Measurements from ENCODE around the gene PDLIM1.

Gene PDLIM1

DNA sequence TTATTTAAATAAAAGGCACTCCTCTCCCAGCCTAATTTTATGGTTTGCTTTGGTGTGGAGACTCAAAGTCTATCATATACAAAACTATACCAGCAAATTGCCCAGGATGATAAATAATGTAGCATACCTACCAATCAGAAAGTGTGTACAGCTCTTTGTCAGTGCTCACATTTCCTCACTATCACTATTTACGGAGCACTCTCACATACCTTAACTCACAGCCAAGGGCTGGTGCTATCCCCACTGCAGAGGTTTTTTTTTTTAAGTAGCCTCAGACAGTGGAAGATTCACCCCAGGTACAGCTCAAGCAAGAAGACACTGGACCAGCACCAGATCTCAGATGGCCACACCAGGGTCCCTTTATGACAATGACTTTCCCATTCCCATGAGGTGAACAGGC lies 2.5 kb downstream of the PDLIM1 start:
- no peak for DNase-seq

GRCh38 chr10:95287281-95287680 lies 3.5 kb downstream of the PDLIM1 start:
- DNase-seq = no peak

GRCh38 chr10:95286707-95287106 lies 4.1 kb downstream of the PDLIM1 start:
- no peak for DNase-seq

DNA sequence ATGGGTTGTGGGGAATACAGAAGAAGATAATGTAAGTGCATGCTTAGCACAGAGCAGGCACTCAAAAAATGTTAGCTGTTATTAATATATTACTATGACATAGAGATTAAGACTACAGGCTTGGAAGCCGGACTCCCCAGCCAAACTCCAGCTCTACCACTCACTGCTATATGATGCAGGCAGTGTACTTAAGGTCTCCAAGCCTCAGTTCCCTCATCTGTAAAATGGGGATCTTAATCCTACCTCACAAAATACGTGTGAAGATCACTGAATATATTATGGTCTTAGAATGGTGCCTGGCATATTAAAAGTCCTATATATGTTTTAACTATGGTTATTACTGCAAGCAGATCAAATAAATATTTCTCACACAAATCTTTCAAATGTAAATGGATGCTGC lies 5.2 kb downstream of the PDLIM1 start:
- DNase-seq = no peak

GRCh38 chr10:95284807-95285206 lies 6.0 kb downstream of the PDLIM1 start:
- no peak for DNase-seq

GRCh38 chr10:95282107-95282506 lies 8.7 kb downstream of the PDLIM1 start:
- no peak for DNase-seq

GRCh38 chr10:95281206-95281605 lies 9.6 kb downstream of the PDLIM1 start:
- DNase-seq = no peak

- DNase-seq = no peak
These were observed 10.2 kb downstream of the PDLIM1 start for GRCh38 chr10:95280637-95281036.

DNA sequence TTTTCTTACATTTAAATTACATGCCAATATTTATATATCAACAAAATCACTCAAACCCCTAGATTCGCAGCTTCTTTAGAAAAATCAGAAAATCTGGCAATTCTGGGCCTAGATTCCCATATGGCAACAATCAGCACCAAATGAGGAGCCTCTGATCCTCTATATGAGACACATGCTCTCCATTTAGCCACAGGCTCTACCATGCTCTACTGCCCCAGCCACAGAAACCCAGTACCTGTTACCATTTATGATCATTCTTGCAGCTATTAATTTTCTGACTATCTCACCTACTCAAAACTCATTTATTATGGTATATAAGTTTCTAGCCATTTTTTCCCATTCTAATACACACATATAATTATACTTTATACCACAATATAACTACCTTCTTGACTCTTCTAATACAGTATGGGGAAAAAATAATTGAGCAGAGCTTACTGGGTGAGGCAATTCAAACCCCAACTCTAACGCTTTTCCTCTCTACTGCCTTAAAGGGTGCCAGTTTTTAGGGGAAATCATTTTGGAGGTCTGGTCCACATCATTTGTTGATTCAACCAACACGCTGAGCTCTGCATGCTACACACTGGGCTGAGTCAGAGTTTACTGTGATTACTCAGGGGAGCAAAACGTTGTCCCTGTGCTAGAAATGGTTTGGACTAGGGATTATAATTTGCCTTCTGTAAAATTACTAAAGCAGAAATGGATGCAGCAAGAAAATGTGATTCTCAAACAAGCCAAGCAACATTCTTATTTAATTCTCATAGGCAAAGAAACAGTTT lies 11.6 kb downstream of the PDLIM1 start:
- DNase-seq = no peak

GRCh38 chr10:95278061-95278988 lies 12.5 kb downstream of the PDLIM1 start:
- DNase-seq = no peak

- DNase-seq = no peak
These were observed 13.2 kb downstream of the PDLIM1 start for GRCh38 chr10:95277614-95278013.

DNA sequence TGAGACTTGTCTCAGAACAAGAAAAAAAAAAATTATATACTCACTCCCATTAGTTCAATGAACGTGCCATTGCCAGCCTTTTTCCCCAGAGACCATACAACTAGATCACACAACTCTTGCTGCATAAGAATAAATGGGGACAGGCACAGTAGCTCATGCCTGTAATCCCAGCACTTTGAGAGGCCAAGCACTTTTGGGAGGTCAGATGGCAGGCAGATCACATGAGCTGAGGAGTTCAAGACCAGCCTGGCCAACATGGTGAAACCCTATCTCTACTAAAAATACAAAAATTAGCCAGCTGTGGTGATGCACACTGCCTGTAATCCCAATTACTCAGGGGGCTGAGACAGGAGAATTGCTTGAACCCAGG lies 13.6 kb downstream of the PDLIM1 start:
- DNase-seq = no peak

DNA sequence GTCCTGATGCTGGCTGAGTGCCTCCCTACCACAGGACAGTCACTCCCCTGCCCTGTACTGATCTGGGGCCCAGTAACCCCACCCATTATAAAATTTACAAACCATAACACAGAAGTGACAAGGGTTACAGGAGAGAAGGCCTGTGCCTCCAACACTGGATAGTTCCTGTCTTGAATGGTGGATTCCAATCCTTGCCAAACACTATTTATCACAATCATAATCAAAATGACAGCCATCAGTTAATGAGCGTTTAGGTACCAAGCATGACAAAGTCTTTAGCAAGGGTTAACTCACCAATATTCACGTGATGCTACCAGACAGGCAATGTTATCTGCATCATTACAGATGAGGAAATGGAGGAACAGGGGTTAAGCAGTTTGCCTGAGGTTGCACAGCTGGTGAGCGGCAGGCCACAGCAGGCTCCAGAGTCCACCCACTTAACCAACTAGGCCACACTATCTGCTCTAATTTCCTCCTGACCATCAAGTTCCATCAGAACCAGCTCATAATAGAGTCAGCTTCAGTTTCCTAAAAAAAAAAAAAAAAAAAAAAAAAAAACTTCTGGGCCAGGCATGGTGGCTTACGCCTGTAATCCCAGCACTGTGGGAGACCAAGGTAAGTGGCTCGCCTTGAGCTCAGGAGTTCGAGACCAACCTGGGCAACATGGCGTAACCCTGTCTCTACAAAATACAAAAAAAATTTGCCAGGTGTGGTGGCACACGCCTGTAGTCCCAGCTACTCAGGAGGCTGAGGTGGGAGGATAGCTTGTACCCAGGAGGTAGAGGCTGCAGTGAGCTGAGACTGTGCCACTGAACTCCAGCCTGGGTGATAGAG lies 14.2 kb downstream of the PDLIM1 start:
- no peak for DNase-seq

DNA sequence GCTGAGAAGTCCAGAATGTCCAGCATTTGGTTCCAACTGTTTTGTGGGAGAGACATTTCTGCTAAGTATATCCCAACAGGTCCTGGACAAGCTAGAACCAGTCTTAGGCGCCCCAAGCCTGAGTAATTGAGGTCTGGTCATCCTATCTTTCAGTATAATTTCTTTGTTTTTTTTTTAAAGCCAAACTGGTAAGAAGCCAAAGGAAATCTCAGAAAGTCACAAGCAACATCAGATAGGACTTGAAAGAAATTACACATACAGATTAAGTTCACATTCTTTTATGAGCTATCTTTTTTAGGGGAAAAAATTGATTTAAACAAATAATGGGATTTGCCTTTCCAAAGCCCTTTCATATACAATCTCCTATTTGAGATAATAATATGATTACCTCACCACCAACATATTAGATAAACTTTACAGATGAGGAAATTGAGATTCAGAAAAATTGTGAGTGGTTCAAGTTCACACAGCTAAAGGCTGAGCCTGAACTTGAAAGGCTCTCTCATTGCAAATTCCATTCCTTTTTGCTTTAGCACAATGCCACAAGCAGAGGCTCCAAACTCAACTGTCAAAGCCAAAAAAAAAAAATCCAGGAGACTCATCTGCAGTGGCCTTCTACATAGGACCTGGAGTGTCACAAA lies 15.0 kb downstream of the PDLIM1 start:
- no peak for DNase-seq

DNA sequence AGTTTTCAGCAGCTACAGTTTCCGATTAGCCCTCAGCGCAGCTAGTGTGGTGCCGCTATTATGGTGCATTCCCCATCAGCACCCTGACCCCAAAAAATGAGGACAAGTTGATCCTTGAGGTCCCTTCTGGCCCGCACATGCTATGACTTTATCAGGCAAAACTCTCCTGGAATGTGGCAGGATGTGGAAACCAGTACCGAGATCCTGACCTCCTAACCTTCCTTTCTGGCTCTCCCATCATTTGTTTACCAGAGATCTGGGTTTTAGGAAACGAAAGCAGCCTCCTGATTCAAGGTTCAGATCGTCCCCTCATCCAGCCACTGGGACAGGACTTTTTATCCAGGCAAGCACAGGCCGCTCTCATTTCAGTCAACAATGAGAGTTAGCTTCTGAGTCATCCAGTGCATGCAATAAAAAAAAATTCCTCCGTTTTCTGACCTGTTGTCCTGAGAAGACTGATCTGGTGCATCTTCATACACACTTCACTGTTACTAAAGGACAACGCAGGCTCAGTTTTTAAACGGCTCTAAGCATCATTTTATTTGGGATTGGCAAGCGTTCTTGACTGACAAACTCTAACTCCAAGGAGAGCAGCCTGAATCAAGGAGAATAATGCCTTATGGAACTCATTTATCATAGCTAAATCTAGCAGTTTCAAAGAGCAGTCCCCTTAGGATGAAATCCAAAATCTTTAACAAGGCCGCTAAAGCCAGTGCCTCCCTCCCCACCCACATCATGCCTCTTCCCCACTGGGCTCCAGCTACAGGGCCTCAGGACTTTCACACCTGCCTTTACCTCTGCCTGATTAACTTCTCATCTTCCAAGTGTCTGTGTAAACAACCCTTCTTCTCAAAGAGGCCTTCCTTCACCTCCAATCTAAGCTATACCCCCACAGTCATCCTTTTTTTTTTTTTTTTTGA lies 17.1 kb downstream of the PDLIM1 start:
- no peak for DNase-seq

DNA sequence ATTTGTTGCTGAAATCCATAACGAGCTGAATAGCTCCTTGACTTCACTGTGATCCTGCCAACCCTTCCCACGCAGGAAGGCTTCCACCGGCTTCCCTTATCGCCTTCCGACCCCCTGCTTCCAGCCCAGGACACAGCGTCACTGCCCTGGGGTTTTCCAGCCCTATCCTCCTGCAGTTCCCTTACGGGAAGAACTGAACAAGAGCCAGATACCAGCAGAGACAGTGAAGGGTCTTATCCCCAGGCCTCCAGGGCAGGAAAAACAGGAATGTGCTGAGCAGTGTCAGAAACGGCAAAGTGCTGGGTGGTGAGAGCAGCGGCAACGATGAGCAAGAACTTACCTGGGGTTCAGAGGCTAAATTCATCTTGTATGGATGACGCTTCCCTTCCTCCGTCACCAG lies 22.4 kb downstream of the PDLIM1 start:
- DNase-seq = no peak

DNA sequence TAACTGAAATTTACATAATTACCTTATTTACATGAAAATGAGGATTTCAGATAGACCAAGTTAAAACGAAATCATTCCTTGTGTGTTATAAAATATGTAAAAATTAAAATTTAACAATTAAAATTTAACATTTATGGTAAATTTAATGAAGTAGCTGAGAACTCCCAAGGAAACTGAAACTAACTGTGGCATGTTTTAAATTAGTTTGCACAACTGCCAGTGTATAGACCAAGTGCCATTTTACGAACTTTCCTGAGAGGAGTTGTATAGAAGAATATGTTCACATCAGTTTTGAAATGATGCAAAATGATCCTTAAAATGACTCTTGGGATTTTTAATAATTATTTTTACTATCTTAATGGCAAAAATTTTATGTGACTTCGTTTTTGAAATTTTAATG lies 23.6 kb downstream of the PDLIM1 start:
- DNase-seq = no peak

DNA sequence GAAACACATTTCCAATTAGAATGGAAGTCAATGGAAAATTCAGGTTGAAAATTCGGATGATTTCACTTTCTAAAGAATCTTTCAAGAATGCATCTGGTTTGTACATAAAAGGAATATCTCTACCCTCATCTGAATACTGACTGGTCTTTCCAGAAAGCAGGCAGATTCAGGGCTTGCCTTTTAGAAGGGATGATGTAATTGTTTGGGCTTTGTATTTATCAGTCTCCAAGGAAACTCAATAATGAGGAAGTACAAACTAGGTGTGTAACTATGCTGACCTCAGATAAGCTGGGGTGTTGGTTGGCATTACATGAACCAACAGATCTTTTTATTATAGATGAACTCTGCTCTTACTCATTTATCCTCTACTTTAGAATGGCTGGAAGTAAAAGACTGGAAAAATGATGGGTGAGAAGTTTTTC lies 24.1 kb downstream of the PDLIM1 start:
- DNase-seq = no peak

GRCh38 chr10:95265572-95265971 lies 25.2 kb downstream of the PDLIM1 start:
- DNase-seq = no peak

DNA sequence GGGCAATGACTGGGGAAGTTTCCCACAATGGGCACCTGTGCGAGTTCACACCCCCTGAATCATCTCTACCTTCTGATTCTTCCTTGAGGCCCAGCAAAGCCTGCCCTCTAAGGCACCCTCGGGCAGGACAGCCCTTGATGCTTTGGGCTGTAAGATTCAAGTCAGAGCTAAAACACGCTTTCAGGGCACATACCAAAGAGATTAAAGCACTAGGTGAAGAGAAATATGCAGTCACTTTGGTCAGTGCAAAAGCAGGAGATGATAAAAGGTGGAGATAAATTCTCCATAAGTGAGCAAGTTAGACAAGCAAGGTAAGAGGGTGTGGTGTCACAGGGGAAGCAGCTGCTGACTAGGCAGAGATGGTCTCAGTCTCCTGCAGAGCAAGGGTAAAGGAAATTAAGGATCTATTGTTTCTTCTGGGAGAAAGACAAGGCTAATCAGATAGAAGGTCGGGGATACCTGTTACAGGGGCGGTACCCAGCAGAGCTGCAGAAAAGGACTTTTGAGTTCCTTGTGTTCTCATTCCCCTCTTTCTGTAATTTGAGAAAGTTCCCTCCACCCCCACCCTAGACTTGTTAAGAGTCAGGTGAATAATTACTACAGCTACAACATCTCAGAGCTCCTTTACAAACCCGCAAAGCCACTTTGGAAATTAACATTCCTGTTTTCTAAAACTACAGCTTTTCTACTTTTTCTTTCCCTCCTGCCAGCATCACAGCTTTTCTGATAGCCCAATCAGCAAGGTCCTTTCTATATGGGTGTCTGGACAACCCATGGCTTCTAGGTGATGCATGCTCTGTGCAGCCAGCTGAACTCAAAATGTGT lies 26.4 kb downstream of the PDLIM1 start:
- no peak for DNase-seq

- DNase-seq = no peak
These were observed 27.0 kb downstream of the PDLIM1 start for GRCh38 chr10:95263864-95264226.
